Measurements from ENCODE around the gene CCT3.

The CCT3 gene

GRCh38 chr1:156276966-156277381 is 61.1 kb downstream of the CCT3 start:
- ChIA-PET CTCF (interaction anchor here (1.0 kb wide), 1 partner anchor 50 kb away, joined by 3 read pairs; no protein-coding TSS in a partner anchor), POLR2A (interaction anchor here (0.6 kb wide), 1 partner anchor 197 kb away, joined by 3 read pairs; no protein-coding TSS in a partner anchor)
- TF ChIP-seq CTCF (IDR thresholded peaks at IDR 0.05; ENCODE audit: insufficient read depth, low read length, missing control alignments) = no peak
- DNase-seq (ENCODE audit: low read depth, low spot score) = no peak
- no peak overlapping the region for H3K4me3 ChIP-seq (ENCODE audit: low read depth, low read length)

GRCh38 chr1:156276532-156276931 is 61.6 kb downstream of the CCT3 start:
- no peak for DNase-seq (ENCODE audit: low read depth, low spot score)
- POLR2A ChIA-PET = interaction anchor here (0.6 kb wide), 1 partner anchor 197 kb away, joined by 3 read pairs; no protein-coding TSS in a partner anchor
- CTCF ChIA-PET = interaction anchor here (1.0 kb wide), 1 partner anchor 50 kb away, joined by 3 read pairs; no protein-coding TSS in a partner anchor
- TF ChIP-seq CTCF (IDR thresholded peaks at IDR 0.05; ENCODE audit: insufficient read depth, low read length, missing control alignments) = no peak
- H3K4me3 ChIP-seq (ENCODE audit: low read depth, low read length) = no peak overlapping the region

GRCh38 chr1:156270314-156270713 is 67.8 kb downstream of the CCT3 start:
- H3K4me3 ChIP-seq (ENCODE audit: low read depth, low read length) = no peak overlapping the region
- CTCF ChIA-PET = interaction anchor here (0.8 kb wide), 1 partner anchor 9 kb away, joined by 3 read pairs; no protein-coding TSS in a partner anchor
- TF ChIP-seq CTCF (IDR thresholded peaks at IDR 0.05; ENCODE audit: insufficient read depth, low read length, missing control alignments) = no peak
- POLR2A ChIA-PET = no interaction called here
- no peak for DNase-seq (ENCODE audit: low read depth, low spot score)

GRCh38 chr1:156268336-156268735 is 69.8 kb downstream of the CCT3 start:
- POLR2A ChIA-PET = interaction anchor here (0.9 kb wide), 1 partner anchor 14 kb away, joined by 3 read pairs; the partner anchor contains the start of gene SMG5
- DNase-seq (ENCODE audit: low read depth, low spot score) = no peak
- no peak for TF ChIP-seq CTCF (IDR thresholded peaks at IDR 0.05; ENCODE audit: insufficient read depth, low read length, missing control alignments)
- no peak overlapping the region for H3K4me3 ChIP-seq (ENCODE audit: low read depth, low read length)
- CTCF ChIA-PET = no interaction called here

GRCh38 chr1:156266051-156266450 is 72.0 kb downstream of the CCT3 start:
- DNase-seq (ENCODE audit: low read depth, low spot score) = no peak
- no peak for TF ChIP-seq CTCF (IDR thresholded peaks at IDR 0.05; ENCODE audit: insufficient read depth, low read length, missing control alignments)
- ChIA-PET CTCF (no interaction called here), POLR2A (no interaction called here)
- no peak overlapping the region for H3K4me3 ChIP-seq (ENCODE audit: low read depth, low read length)

GRCh38 chr1:156263288-156263655 is 74.8 kb downstream of the CCT3 start:
- TF ChIP-seq CTCF (IDR thresholded peaks at IDR 0.05; ENCODE audit: insufficient read depth, low read length, missing control alignments) = no peak
- ChIA-PET POLR2A (interaction anchor here (1.0 kb wide), 1 partner anchor 17 kb away, joined by 3 read pairs; no protein-coding TSS in a partner anchor), CTCF (interaction anchor here (1.0 to 2.9 kb wide), 7 partner anchors 8 to 173 kb away, joined by 3 to 9 read pairs (median 4); partner anchors contain the start of gene SMG5)
- no peak for DNase-seq (ENCODE audit: low read depth, low spot score)
- H3K4me3 ChIP-seq (ENCODE audit: low read depth, low read length) = no peak overlapping the region
